K562 (cell line): Measurements from ENCODE around the gene LRRTM1. TPM values are rescaled to one million over a fixed set of nuclear protein-coding genes. Genes with fewer than 3 reads are reported as not detected.

Experiments
- FOXM1 ChIP-seq, 2 experiments: fragments of 450-650 bp in 1 of 2; sonication (generic) in 1 of 2; formaldehyde crosslinking in 1 of 2; IDR thresholded peaks; 2 replicates each; pipeline versions ENCODE4 v1.6.1 to v1.9.0; 2017 to 2022; ENCODE audit warnings: low read depth in 2 of 2, mild to moderate bottlenecking in 2 of 2, missing genetic modification reagents in 1 of 2, moderate library complexity in 1 of 2
- RFX7 ChIP-seq: fragments of 250-450 bp; sonication (Bioruptor Pico); IDR thresholded peaks from 2 replicates; pipeline ENCODE4 v1.5.1; 2021; ENCODE audit warnings: mild to moderate bottlenecking
- SFPQ ChIP-seq: fragments of 200-400 bp; formaldehyde crosslinking; IDR thresholded peaks from 2 replicates; pipeline ENCODE4 v1.6.1; 2017; ENCODE audit warnings: mild to moderate bottlenecking, low read depth, low read length, moderate library complexity
- TARDBP ChIP-seq: fragments of 450-650 bp; IDR thresholded peaks from 2 replicates; pipeline ENCODE4 v1.6.1; 2016
- TGIF2 ChIP-seq: sonication (generic); formaldehyde crosslinking; IDR thresholded peaks from 2 replicates; pipeline ENCODE4 v1.8.1; 2022; ENCODE audit warnings: mild to moderate bottlenecking, missing genetic modification reagents, moderate library complexity
- ZC3H4 ChIP-seq: sonication (generic); formaldehyde crosslinking; IDR thresholded peaks from 2 replicates; pipeline ENCODE4 v1.9.0; 2021; ENCODE audit warnings: missing genetic modification reagents, borderline replicate concordance
- ZNF316 ChIP-seq: fragments of 450-650 bp; IDR thresholded peaks from 2 replicates; pipeline ENCODE4 v1.6.1; 2016
- ZNF444 ChIP-seq: fragments of 250-450 bp; sonication (Bioruptor Pico); IDR thresholded peaks from 2 replicates; pipeline ENCODE4 v1.4.0; 2020; ENCODE audit warnings: mild to moderate bottlenecking, moderate library complexity
- ZNF449 ChIP-seq: fragments of 250-450 bp; sonication (Bioruptor Pico); IDR thresholded peaks from 2 replicates; pipeline ENCODE4 v1.8.0; 2022; ENCODE audit warnings: moderate library complexity, mild to moderate bottlenecking, inconsistent platforms
- ZNF79 ChIP-seq: fragments of 250-450 bp; sonication (Bioruptor Pico); IDR thresholded peaks from 2 replicates; pipeline ENCODE4 v1.4.0; 2020; ENCODE audit warnings: low read depth, mild to moderate bottlenecking, moderate library complexity
- polyA plus RNA-seq, 8 experiments: library from polyadenylated mRNA; depleted of rRNA in 4 of 8; stranded (reverse) in 5 of 8; unstranded in 3 of 8; fragments of >200 nt; fragmentation: Nextera tagmentation in 2 of 8; fragmentation: Illumina TruSeq in 1 of 8; extraction: Ambion mirVana in 2 of 8; extraction: Trizol in 1 of 8; gene quantifications; 2 replicates each; pipeline versions ENCODE4 v1.2.1 to v1.2.3, GENCODE V29; 2011 to 2014; ENCODE audit warnings: inconsistent platforms in 1 of 8, missing spikeins in 1 of 8
- total RNA-seq, 7 experiments: library from RNA; depleted of rRNA in 6 of 7; stranded (reverse); fragments of >200 nt in 6 of 7; fragmentation: Illumina TruSeq in 2 of 7; extraction: Trizol in 2 of 7; gene quantifications; 2 replicates each; pipeline versions ENCODE4 v1.2.1 to v1.2.3, GENCODE V29; 2011 to 2021; ENCODE audit warnings: low replicate concordance in 1 of 7
- TF ChIP-seq, protein P1 (sequence below): fragments of 250-450 bp; sonication (Bioruptor Pico); IDR thresholded peaks from 2 replicates; pipeline ENCODE4 v1.5.0; 2021; ENCODE audit warnings: mild to moderate bottlenecking, moderate library complexity

LRRTM1 gene
- total and polyA plus RNA-seq, 9 of the 15 experiments (the other 6 are each of a cell fraction or from before 2014, with no cell fraction given): 0.07 to 0.33 (median 0.11) TPM; not detected in 6

DNA sequence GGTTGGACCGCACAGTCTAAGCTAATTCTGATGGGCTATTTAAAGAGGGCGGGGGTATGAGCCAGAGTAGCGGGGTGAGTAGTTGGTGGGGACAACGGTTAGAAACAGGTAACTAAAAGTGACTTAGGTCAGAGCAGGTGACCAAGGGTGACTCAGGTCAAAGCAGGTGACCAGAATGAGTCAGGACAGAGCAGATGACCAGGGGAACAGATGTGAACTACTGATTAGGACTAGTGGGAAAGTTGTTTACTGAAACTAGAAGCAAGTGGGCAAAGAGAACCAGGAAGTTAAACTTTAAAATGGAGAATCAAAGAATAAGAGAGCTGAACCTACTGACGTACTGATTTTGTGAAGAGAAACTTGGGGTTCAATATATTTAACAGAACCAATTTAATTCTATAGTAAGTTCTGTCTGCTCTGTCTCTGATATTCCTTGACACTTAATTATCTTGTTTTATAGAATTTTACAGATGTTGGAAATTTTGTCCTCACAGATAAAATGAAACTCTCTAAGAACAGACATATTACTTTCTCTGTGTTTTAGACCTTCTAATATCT lies 7.8 kb upstream of the LRRTM1 start (continued):
- TF ChIP-seq, protein P1, sequence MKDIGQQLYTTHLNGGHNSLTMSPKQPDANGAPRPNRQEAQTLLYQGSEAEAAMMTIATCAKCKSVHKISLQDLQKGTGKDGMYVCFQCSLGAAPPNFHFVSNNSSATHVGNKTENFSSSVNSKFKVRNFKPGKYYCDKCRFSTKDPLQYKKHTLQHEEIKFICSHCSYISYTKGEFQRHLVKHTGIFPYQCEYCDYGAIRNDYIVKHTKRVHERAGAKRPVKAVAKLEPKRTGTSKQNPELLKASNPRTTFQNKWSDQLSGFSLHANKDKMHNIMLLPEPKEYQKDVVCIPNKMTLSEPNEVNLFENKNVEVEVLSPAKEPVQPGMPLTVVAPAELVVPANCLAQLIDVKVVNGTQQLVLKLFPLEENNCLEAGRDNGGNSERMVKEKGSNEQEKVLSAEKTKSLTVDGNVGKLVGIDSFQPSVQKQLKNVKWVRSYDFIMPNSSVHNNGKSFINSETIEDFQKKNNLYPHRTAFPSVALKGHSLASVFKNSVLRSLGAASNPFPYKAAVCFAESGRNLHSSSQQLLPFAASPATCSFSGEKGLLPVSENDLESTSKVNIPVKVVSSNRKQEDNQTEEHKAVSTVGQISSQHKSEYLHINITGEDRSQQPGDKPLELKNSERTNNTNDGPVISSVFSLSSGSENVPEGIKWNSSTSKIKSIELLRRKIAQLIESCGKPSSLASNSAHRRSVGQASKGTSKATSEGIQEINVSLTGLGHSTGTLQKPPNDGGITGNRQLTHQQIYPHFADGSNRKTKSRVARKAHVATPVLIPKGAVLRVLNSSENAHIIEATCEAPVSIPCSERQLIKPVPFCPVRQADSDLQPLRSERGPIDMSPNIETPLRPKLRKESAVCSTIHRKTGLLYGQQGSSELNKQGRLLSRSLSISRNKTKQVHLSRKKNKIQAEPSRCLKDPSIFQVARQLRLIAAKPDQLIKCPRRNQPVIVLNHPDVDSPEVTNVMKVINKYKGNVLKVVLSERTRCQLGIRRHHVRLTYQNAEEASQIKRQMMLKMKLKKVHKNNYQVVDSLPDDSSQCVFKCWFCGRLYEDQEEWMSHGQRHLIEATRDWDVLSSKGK (CRISPR knock-in tag): no peak
- TF ChIP-seq TGIF2 (CRISPR knock-in tag): no peak
- TF ChIP-seq ZNF316: 0 out of 2 replicates have a peak, but pooled peaks have one; percentile 42
- TF ChIP-seq RFX7 (CRISPR knock-in tag): no peak
- no peak for TF ChIP-seq ZNF79 (CRISPR knock-in tag)
- TF ChIP-seq FOXM1 (IDR thresholded peaks at IDR 0.05; ENCODE audit: low read depth): no peak
- TF ChIP-seq FOXM1 (CRISPR knock-in tag; IDR thresholded peaks at IDR 0.05; ENCODE audit: low read depth): no peak
- TF ChIP-seq ZNF444 (CRISPR knock-in tag): no peak
- TF ChIP-seq TARDBP: no peak
- TF ChIP-seq ZC3H4: no peak
- no peak for TF ChIP-seq ZNF449 (CRISPR knock-in tag)
- no peak for TF ChIP-seq SFPQ
